Trophoblast cell (in vitro differentiated cells and primary cell): Measurements from ENCODE around the gene DAP3. TPM values are rescaled to one million over a fixed set of nuclear protein-coding genes. Genes with fewer than 3 reads are reported as not detected.
A peak's percentile ranks its signal among the peaks of the same experiment; 100 is the strongest.
"Not testable (repeated sequence)": the region's sequence is repeated elsewhere in the genome, so short reads cannot be mapped to it uniquely, and the experiment has no call there.

ENCODE experiments used
- DNase-seq, 2 donors: peaks; one replicate each; pipeline ENCODE4 v3.0.0-alpha.2; 2016
- H2AFZ ChIP-seq: 2 replicates; pipeline ENCODE4 v1.6.1; 2013; ENCODE audit warnings: low read length, moderate library complexity, mild to moderate bottlenecking; ENCODE audit not compliant: insufficient read depth, poor library complexity
- H2AK5ac ChIP-seq: 2 replicates; pipeline ENCODE4 v1.6.1; 2013; ENCODE audit warnings: mild to moderate bottlenecking, low read length
- H2BK120ac ChIP-seq: 2 replicates; pipeline ENCODE4 v1.6.1; 2013; ENCODE audit warnings: low read length, mild to moderate bottlenecking, moderate library complexity; ENCODE audit not compliant: insufficient read depth, poor library complexity
- H2BK12ac ChIP-seq: 2 replicates; pipeline ENCODE4 v1.6.1; 2013; ENCODE audit warnings: mild to moderate bottlenecking, low read length, moderate library complexity
- H2BK5ac ChIP-seq: 2 replicates; pipeline ENCODE4 v1.6.1; 2013; ENCODE audit warnings: low read length, low read depth, moderate library complexity, mild to moderate bottlenecking; ENCODE audit not compliant: poor library complexity
- H3K14ac ChIP-seq: 2 replicates; pipeline ENCODE4 v1.6.1; 2013; ENCODE audit warnings: mild to moderate bottlenecking, low read length
- H3K18ac ChIP-seq: 2 replicates; pipeline ENCODE4 v1.6.1; 2013; ENCODE audit warnings: mild to moderate bottlenecking, low read length
- H3K23ac ChIP-seq: 2 replicates; pipeline ENCODE4 v1.6.1; 2013; ENCODE audit warnings: low read length
- H3K27ac ChIP-seq: 2 replicates; pipeline ENCODE4 v1.5.1; 2013; ENCODE audit warnings: low read depth, mild to moderate bottlenecking, inconsistent platforms, low read length, moderate library complexity
- H3K27me3 ChIP-seq: 2 replicates; pipeline ENCODE4 v1.6.1; 2013; ENCODE audit warnings: inconsistent platforms, mild to moderate bottlenecking, low read length, moderate library complexity; ENCODE audit not compliant: insufficient read depth
- H3K36me3 ChIP-seq, 2 experiments: 1 replicate in 1 of 2; 2 replicates in 1 of 2; pipeline ENCODE4 v1.6.1; 2013; ENCODE audit warnings: low read length in 2 of 2, mild to moderate bottlenecking in 2 of 2, moderate library complexity in 1 of 2; ENCODE audit not compliant: insufficient read depth in 2 of 2, control insufficient read depth in 1 of 2
- H3K4ac ChIP-seq: 2 replicates; pipeline ENCODE4 v1.6.1; 2013; ENCODE audit warnings: low read depth, mild to moderate bottlenecking, low read length, moderate library complexity
- H3K4me1 ChIP-seq, 2 experiments: 1 replicate in 1 of 2; 2 replicates in 1 of 2; pipeline ENCODE4 v1.6.1; 2013; ENCODE audit warnings: low read length in 2 of 2, mild to moderate bottlenecking in 2 of 2, moderate library complexity in 1 of 2; ENCODE audit not compliant: insufficient read depth in 2 of 2, control insufficient read depth in 1 of 2
- H3K4me2 ChIP-seq: 2 replicates; pipeline ENCODE4 v1.6.1; 2013; ENCODE audit warnings: inconsistent platforms, mild to moderate bottlenecking, low read length, moderate library complexity
- H3K4me3 ChIP-seq: 2 replicates; pipeline ENCODE4 v1.5.1; 2013; ENCODE audit warnings: mild to moderate bottlenecking, low read depth, low read length, inconsistent platforms
- H3K79me1 ChIP-seq: one replicate; pipeline ENCODE4 v1.6.1; 2013; ENCODE audit warnings: low read length
- H3K79me2 ChIP-seq: 2 replicates; pipeline ENCODE4 v1.6.1; 2013; ENCODE audit warnings: low read length, mild to moderate bottlenecking; ENCODE audit not compliant: control insufficient read depth, insufficient read depth, poor library complexity
- H3K9ac ChIP-seq: 2 replicates; pipeline ENCODE4 v1.6.1; 2013; ENCODE audit warnings: mild to moderate bottlenecking, low read length
- H3K9me3 ChIP-seq: 2 replicates; pipeline ENCODE4 v1.6.1; 2013; ENCODE audit warnings: low read depth, mild to moderate bottlenecking, control low read depth, inconsistent platforms, low read length; ENCODE audit not compliant: insufficient read depth
- H4K12ac ChIP-seq: 2 replicates; pipeline ENCODE4 v1.6.1; 2013; ENCODE audit warnings: low read depth, mild to moderate bottlenecking, low read length, moderate library complexity
- H4K8ac ChIP-seq: 2 replicates; pipeline ENCODE4 v1.6.1; 2013; ENCODE audit warnings: low read depth, mild to moderate bottlenecking, low read length, moderate library complexity
- H4K91ac ChIP-seq: one replicate; pipeline ENCODE4 v1.6.1; 2013; ENCODE audit warnings: low read depth, mild to moderate bottlenecking, low read length, moderate library complexity
- WGBS: extraction: QIAGEN DNeasy Blood & Tissue Kit; methylation state at CpG from one replicate; pipeline ENCODE4 v1.1.7; 2013; ENCODE audit warnings: missing lambda C conversion rate; ENCODE audit not compliant: insufficient read length, insufficient coverage; ENCODE audit errors: extremely low coverage; 5-methylcytosine and 5-hydroxymethylcytosine counted together
- polyA plus RNA-seq: library from polyadenylated mRNA; stranded (reverse); fragments of 200-250 nt; gene quantifications from 2 replicates; pipeline ENCODE4 v1.2.3, GENCODE V29; 2013

The DAP3 gene
- 163 and 174 TPM in 2 replicates for polyA plus RNA-seq

DNA sequence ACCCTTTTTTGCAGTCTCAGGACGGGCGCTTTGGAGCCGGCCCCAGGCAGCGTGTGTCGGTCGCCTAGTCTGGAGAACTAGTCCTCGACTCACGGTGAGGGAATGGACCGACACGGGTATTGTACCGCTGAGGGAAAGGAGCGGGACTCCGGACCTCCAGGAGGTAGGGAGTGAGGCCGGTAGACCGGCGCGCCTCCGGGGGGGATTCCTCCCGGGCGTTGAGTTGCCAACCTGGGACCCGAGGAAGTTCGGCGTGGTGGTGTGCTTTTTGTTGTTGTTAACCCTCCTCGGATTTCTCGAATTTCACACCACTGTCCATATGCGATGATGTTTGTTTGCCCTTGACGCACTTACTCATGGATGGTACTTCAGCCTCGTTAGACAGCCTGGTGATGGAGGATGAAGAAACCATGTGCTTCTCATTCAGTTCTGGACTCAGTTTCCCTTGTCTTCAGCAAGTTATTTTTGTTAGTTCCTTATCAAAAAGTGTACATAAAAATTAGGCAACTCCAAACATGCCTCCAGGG is at the start of gene DAP3:
TSS of gene DAP3 (plus strand) at position 11 of the 527 bp plus-strand sequence. CDS start 20,689 bp downstream, outside the sequence.
- Histone ChIP-seq H3K79me2 (peaks cover 22% of the 10 kb centered on the region), H3K14ac (peak within 1 kb of the TSS; percentile 98), H4K91ac (peak within 1 kb of the TSS; percentile 97), H3K4me3 (peak within 1 kb of the TSS; percentile 98), H2AFZ (peak within 1 kb of the TSS; percentile 97), H3K4me2 (peak within 1 kb of the TSS; percentile 56), H3K18ac (peak within 1 kb of the TSS; percentile 98), H3K4ac (peak within 1 kb of the TSS; percentile 100), H2AK5ac (peak within 1 kb of the TSS; percentile 45), H3K36me3 (peaks cover 6 to 12% of the 10 kb centered on the region in 2 experiments), H4K12ac (peak within 1 kb of the TSS; percentile 99), H2BK12ac (peak within 1 kb of the TSS; percentile 86), H3K9ac (peak within 1 kb of the TSS; percentile 99), H3K27ac (peak within 1 kb of the TSS; percentile 96), H2BK120ac (peak within 1 kb of the TSS; percentile 93), H3K79me1 (peaks cover 14% of the 10 kb centered on the region), H2BK5ac (peak within 1 kb of the TSS; percentile 99), H4K8ac (peak within 1 kb of the TSS; percentile 97)
- H3K23ac ChIP-seq, H3K27me3 ChIP-seq, H3K4me1 ChIP-seq, H3K9me3 ChIP-seq: not testable (repeated sequence)
- peak; percentile 87 to 88 for DNase-seq
- WGBS = no CpG with 5 or more reads among the region's 28 CpGs

DNA sequence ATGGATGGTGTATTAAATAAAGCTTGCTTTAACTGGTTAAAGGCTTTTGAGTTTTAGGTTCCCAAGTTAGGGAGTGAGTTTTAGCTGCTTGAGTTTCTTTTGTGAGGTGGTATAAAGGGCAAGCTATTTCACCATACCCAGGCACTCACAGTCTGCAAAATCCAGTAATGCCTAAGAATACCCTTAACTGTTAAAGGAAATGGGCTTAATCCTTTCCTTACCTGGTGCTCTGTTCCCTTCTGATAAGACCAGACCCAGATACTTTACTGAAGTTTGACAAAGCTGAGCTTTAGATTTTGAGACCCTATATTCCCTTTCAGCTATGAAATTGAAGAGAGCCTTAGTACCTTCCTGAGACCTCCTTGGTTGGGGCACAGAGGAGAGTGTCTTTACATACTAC is 48.5 kb upstream of the DAP3 start:
- H3K27me3 ChIP-seq = no peaks in the 10 kb centered on the region
- H2AK5ac ChIP-seq = no peak overlapping the region
- no peak overlapping the region for H3K9ac ChIP-seq
- DNase-seq = no peak
- H4K8ac ChIP-seq = no peak overlapping the region
- no peaks in the 10 kb centered on the region for H3K79me1 ChIP-seq
- no peak overlapping the region for H3K4ac ChIP-seq
- no peak overlapping the region for H2BK5ac ChIP-seq
- H4K91ac ChIP-seq = no peak overlapping the region
- no peak overlapping the region for H3K23ac ChIP-seq
- H2AFZ ChIP-seq = no peak overlapping the region
- no peak overlapping the region for H2BK120ac ChIP-seq
- H3K79me2 ChIP-seq = no peaks in the 10 kb centered on the region
- H3K18ac ChIP-seq = no peak overlapping the region
- H3K4me2 ChIP-seq = no peak overlapping the region
- H3K14ac ChIP-seq = no peak overlapping the region
- H4K12ac ChIP-seq = no peak overlapping the region
- H3K36me3 ChIP-seq = no peaks in the 10 kb centered on the region
- no peak overlapping the region for H3K27ac ChIP-seq
- H2BK12ac ChIP-seq = no peak overlapping the region
- peaks cover 4% of the 10 kb centered on the region for H3K9me3 ChIP-seq
- no peak overlapping the region for H3K4me3 ChIP-seq
- H3K4me1 ChIP-seq = no peaks in the 10 kb centered on the region

DNA sequence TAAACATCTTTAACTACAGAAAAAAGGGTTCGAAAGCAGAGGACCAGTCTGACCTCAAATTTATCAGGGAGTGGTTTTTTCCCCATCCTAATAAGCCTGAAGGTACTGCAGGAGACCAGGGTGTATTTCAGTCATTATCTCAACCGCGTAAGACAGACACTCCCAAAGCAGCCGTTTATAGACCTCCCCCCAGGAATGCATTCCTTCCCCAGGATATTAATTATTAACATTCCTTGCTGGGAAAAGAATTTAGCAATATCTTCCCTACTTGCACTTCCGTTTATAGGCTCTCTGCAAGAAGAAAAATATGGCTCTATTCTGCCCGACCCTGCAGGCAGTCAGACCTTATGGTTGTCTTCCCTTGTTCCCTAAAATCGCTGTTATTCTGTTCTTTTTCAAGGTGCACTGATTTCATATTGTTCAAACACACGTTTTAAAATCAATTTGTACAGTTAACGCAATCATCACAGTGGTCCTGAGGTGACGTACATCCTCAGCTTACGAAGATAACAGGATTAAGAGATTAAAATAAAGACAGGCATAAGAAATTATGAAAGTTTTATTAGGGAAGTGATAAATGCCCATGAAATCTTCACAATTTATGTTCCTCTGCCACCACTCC is 46.2 kb upstream of the DAP3 start:
- H3K36me3 ChIP-seq, H3K4ac ChIP-seq, H3K18ac ChIP-seq, H3K14ac ChIP-seq, H4K12ac ChIP-seq, H4K91ac ChIP-seq, H3K4me3 ChIP-seq, H2BK12ac ChIP-seq, H2BK5ac ChIP-seq, H2BK120ac ChIP-seq, H3K79me2 ChIP-seq, H3K27ac ChIP-seq, H3K27me3 ChIP-seq, H3K9me3 ChIP-seq, H3K9ac ChIP-seq, H3K79me1 ChIP-seq, H3K4me1 ChIP-seq, H2AFZ ChIP-seq, H4K8ac ChIP-seq, H2AK5ac ChIP-seq, H3K4me2 ChIP-seq, H3K23ac ChIP-seq: not testable (repeated sequence)
- WGBS = no CpG with 5 or more reads among the region's 11 CpGs
- DNase-seq = peak in 1 of 2 donors; percentile 25

DNA sequence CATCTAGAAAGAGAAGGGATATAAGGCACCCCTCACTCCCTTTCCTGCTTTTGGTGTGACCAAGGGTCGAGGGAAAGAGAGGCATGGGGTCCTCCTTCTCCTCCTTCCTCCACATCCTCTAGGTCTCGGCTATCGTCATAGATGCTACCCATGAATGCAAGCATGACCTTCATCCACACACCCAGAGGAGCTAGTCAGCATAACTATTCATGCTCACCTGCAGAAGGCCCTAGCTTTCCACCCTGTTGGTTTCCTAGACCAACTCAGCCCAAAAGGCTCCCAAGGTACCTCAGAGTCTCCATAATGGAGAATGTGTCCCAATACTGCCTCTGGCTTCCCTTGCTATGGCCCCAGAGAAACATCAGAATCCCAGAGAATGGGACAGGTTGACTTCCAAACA is 45.7 kb upstream of the DAP3 start:
- Histone ChIP-seq H4K8ac (no peak overlapping the region), H2BK12ac (no peak overlapping the region), H3K14ac (no peak overlapping the region), H3K79me1 (no peaks in the 10 kb centered on the region), H2AK5ac (no peak overlapping the region), H3K4me3 (no peak overlapping the region), H3K27ac (no peak overlapping the region), H2BK120ac (no peak overlapping the region), H2AFZ (no peak overlapping the region), H4K91ac (no peak overlapping the region), H3K9me3 (peaks cover 4% of the 10 kb centered on the region), H3K4ac (no peak overlapping the region), H3K27me3 (no peaks in the 10 kb centered on the region), H3K4me2 (no peak overlapping the region), H3K18ac (no peak overlapping the region), H2BK5ac (no peak overlapping the region), H3K4me1 (peaks cover 0 to 1% of the 10 kb centered on the region in 2 experiments), H3K23ac (no peak overlapping the region), H3K79me2 (no peaks in the 10 kb centered on the region), H3K36me3 (no peaks in the 10 kb centered on the region), H4K12ac (no peak overlapping the region), H3K9ac (no peak overlapping the region)
- WGBS = no CpG with 5 or more reads among the region's 3 CpGs
- DNase-seq = no peak
